T-helper 22 cell (primary cell): ENCODE data around the gene XRCC3.

Experiments
- DNase-seq: peaks from one replicate; pipeline ENCODE4 v3.0.0-alpha.2; 2020; ENCODE audit warnings: low read depth

XRCC3 gene

DNA sequence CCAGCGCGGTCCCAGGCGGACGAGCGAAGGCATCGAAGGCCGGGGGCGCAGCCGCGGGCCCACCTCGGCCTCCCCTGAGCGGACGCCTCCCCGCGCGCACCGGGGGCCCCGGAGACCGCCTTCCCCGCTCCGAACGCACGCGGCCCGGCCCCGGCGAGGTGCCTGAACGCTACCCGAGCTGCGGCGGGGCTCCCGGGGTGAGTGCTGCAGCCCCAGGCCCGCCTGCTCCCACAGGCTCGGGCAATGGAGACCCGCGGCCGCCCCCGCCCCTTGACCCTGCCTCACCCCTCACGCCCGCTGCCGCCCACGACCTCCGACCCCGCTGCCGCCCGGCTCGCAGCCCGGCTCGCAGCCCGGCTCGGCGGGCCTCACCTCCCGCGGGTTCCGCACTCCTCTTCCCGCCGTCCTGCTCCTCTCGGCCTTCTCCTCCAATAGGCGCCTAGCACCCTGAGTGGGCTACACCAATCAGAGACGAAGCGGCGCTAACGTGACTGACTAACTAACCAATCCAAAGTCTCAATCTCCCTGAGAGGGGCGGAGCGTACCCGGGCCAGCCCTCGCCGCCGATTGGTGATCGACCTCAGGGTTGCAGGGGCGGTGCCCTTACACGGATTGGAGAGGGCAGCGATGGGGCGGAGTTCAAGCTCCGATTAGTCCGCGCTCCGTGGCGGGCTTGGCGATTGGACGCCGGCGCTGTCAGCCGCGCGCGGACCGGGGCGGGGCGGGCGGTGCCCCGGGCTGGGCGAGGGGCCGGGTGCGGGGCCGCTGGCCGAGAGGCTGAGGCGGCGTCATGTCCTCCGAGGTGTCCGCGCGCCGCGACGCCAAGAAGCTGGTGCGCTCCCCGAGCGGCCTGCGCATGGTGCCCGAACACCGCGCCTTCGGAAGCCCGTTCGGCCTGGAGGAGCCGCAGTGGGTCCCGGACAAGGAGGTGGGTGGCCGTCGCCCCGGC, at the start of gene XRCC3, which contains the start of gene ZFYVE21:
Gene XRCC3 (minus strand): TSS at position 400 of the 949 bp plus-strand sequence. CDS start 4,364 bp downstream, outside the sequence.
Gene ZFYVE21 (plus strand): TSS at position 759 of the 949 bp plus-strand sequence. CDS start 32 bp downstream, at position 791.
- peak; percentile 98 for DNase-seq

DNA sequence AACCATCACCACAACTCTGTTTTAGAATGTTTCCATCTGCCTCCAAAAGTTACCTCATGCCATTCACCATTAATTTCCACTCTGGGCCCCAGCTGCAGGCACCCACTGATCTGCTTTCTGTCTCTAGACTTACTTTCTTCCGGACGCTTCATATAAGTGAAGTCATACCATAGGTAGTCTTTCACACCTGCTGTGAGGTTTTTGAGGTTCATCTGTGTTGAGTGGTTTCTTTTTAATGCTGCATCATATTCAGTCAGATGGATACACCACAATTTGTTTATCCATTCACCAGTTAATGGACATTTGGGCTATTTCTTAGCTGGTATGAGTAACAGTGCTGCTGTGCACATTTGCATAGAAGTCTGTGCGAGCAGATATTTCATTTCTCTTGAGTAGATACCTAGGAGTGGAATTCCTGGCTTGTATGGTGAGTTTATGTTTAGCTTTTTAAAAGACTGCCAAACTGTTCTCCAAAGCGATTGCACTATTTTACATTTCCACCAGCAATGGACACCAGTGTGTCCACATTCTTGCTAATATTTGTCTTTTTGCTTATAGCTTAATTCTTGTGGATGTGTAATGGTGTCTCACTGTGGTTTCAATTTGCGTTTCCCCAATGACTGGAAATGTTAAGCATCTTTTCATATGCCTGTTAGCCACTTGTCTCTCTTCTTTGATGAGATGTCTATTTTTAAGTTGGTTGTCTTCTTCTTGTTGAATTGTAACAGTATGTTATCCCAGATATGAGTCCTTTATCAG, 48.7 kb upstream of the XRCC3 start:
- DNase-seq, result no peak

DNA sequence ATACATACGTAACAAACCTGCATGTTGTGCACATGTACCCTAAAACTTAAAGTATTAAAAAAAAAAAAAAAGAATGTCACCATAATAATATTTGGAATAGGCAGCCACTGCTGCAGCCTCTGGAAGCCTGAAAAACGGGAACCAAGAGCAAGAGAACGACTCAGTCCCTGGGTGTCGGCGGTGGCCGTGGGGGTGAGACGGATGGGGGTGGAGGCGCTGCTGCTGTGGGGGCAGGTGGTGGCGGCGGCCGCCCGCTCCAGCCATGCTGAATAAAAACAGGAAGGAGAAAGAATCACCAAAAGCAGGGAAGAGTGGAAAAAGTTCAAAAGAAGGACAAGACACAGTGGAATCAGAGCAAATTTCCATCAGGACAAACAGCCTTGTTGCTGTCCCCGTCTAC, 47.3 kb upstream of the XRCC3 start:
- DNase-seq, result no peak

DNA sequence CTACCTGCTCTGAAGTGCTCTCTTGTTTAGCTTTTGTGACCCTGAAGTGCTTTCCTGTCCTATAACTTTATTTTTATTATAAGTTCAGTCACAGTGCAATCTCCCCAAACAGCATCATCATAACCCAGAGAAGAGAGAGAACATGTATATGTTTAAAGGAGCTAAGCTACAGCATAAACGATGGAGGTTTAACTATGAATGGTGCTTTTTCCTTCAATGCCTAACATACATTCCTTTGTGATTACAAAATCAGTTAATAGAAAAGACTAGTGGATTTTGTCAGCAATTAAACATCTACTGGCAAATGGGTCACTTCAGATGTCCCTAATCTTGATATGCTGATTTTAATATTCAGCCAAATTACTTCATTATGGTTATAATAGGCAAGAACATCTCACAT, 46.8 kb upstream of the XRCC3 start:
- no peak for DNase-seq

DNA sequence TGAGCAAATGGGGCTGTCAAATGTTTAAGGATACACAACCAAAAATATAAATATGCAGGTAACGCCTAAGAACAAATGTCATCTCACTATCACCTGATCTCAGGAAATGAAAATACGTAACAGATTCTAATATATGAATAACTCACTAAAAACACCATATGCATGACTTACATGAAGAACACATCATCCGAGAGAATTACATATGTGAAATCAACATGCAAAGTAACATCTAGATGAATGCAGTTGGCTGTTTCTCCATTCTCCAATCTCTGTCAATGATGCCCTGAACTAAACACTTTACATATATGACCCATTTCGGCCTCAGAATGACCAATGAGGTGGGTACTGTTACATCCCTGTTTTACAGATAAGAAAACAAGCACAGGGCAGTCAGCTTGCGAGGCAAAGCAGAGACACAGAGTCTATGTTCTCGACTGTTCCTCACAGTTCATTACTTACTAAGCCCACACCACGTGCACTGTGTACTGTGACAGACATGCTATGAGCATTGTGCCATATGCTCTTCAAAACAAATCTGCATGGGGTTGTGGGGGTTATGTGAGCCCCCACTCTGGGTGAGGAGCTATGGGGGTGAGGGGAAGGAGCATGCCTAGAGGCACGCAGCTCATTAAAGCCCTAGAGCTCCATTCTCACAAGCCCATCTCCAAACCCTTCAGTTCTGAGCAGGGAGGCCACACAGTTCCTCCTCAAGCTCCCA, 43.0 kb upstream of the XRCC3 start:
- DNase-seq, result no peak

DNA sequence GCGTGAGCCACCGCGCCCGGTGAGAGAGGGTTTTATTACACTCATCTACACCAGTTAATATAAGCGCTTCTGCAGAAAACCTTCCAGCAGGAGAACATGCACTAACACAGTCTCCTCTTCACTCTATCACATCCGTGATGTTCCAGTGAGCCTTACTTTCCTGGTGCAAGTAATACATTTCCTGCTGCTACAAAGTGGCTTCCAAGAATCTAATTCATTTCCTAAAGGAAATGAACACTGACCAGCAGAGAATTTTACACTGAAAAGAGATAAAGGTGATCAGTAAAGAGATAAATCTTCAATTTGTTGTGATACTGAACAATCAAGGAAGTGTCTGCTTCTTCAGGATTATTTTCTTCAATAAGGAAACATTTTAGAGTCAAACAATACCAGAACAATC, 39.8 kb upstream of the XRCC3 start:
- no peak for DNase-seq

DNA sequence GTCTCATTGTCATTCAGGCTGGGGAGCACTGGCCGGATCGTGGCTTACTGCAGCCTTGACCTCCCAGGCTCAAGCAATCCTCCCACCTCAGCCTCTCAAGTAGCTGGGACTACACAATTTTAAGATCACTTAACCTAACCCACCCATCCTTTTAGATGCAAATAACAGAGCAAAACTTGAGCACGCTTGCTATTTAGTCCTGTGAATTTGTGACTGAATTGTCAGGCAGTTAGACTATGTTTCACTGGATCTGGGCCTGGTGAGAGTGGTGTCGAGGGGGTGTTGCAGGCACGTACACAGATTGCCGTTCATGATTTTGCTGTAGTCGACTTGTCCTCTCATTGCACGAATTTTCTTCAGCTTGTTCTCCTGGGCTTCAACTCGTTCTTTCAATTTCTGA, 38.5 kb upstream of the XRCC3 start:
- DNase-seq, result no peak

DNA sequence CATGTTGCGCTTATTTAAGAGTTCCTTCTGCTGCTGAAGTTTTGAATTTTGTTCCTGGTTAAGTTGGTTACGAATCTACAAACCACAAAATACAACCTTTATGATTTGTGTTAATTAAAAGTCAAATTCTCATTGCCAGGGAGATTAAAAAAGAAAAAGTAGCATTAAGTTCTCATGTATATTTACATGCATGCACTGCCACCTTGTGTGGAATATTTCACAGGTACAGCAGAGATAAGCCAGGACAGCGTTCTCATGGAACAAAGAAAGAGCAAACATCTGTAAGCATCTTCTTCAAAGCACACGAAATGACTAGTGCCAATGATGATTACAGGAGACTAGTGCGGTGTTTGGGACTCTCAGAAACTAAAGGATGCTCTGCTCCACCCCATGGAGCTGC, 34.6 kb upstream of the XRCC3 start:
- no peak for DNase-seq

DNA sequence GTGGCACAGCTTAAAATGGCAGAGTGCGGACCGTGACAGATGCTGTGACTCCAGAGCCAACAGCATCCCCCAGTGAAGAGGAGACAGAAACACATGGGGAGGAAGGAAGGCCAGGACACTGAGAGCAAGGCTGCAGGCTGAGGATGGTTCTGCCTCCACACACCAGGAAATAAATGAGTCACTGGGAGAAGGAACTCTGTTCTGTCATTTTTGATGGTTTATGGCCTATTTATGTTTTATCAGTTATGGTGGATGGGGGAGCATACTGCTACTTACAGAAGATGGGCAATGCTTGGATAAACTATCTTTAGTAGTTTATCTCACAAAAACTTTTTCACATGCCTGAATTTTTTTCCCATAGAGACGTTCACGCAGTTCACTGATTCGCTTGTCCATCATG, 34.2 kb upstream of the XRCC3 start:
- no peak for DNase-seq

DNA sequence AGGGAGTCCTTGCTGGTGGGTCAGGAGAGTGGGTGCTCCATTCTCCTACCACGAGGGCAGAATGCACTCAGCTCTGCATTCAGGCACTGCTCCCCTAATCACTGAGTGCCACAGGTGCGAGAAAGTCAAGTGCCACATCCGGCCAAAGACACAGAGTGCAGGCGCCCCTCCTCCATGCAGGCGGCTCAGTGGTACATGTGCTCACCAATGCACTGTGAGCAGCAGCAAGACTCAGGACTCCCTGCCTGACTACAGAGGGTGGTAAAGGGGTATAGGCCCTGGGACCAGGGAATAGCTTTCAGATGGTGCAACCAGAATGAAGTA, 33.2 kb upstream of the XRCC3 start:
- DNase-seq, result no peak

DNA sequence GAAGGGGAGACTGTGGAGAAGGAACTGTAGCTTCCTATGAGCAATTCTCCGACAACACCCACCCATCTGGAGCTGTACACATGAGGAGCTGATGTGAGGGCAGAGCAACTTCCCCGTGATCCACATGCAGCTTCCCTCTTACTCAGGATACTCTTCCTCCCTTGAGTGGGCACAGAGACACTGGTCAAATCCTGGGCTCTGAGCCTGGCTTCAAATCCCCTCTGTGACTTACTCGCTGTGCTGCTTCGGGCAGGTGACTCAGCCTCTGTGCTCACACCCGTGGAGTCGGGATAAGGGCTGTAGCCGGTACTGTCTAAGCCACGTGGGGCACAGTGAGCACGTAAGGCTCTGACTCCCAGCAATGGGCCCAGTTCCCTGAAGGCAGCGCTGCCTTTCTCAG, 31.4 kb upstream of the XRCC3 start:
- DNase-seq, result no peak

DNA sequence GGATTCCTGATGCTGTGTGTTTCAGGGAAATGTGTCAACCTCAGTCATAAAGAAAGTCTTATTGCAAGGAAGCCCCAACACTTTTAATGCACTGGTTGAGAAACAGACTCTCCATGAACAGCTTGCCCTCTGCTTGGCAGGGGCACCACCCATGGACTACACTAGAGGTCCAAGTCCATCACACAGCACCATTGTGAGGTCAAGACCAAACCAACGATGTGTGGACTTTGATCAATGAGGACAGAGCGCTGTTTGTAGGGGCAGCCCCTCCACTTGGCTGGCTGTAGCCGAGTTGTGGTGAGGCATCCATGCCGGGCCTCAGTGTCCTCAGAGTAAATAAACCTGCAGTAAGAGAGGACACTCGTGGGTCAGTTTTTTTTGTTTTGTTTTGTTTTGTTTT, 30.2 kb upstream of the XRCC3 start:
- DNase-seq, result no peak

DNA sequence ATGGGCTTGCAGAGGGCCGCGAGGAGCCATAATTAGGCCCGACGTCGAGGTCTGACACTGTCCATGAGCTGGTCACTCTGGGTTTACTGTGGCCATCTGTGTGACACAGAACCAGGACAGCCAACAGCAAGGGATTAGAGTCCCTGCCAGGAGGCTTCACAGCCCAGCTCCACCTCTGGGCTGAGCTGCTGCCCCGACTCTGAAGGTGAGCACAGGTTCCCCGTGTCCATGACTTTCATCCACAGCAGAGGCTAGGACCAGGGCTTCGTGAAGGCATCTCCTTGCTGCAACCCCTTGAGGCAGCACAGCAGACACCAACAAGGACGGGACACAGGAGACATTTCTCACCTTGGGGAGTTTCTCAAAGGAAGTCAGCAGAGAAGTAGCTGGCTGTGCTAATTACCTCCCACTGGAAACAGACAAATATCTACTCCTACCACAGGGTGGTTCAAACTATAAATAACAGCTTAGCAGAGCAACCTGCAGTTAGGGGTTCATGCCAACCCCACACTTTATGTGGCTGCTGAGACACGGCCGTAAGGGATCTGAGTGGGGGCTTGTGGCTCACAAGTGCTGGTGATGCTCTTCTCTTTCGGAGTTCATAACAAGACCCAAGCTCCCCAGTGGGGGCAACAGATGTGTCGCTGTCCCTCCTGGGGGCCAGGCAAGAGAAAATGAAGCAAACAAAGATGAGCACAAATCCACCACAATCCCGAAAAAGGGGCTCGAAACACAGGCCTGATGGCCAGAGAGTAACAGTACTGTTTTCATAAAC, 29.6 kb upstream of the XRCC3 start:
- DNase-seq, result no peak

DNA sequence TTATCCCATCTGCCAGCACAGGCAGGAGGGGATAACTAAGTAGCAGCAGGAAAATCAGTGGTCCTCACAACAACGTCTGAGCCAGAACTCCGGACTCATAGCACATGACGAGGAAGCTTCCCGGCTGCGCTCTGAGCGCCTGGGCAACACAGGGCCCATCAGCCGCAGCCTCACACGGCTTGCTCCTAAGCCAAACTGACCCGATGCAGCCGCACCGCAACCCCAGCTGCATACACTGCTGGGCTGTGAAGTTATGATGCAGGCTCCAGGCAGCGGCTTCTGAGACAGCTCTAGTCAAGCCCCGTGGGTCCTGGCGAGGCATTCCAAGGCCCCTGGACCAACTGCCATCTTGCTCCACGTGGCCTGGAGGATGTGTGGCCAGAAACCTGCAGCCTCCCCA, 28.4 kb upstream of the XRCC3 start:
- no peak for DNase-seq

DNA sequence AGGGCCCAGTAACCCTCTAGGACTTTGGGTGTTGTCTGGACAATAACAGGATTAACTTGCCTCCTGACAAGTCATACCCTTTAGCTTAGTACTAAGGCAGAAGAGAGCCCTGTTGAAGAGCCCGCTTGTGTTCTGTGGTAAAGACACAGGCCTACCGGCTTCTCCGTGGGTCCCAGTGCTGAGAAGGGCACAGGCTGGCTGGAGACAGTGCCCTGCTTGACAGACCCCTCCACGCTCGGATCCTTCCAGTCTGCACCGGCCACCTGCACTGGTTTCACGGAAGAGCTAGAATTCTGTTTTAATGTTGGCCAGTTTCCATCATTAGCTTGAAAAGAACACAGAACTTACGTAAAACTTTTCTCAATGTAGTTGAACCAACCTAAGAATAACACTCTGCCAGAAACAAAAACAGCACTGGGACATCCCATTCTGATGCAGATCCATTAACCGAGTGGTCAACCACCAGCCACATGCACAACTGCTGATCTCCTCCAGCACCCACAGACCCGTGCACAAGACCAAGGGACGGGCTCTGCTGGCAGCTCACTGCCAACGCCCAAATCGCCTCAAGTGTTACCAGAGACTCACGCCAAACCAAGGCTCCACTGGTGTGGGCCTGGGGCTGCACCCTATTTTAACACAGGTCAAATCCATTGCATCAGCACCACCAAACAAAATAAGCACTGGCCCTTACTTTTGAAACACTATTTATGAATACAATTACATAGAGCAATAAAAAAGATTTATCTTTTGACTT, 27.4 kb upstream of the XRCC3 start:
- DNase-seq, result no peak

DNA sequence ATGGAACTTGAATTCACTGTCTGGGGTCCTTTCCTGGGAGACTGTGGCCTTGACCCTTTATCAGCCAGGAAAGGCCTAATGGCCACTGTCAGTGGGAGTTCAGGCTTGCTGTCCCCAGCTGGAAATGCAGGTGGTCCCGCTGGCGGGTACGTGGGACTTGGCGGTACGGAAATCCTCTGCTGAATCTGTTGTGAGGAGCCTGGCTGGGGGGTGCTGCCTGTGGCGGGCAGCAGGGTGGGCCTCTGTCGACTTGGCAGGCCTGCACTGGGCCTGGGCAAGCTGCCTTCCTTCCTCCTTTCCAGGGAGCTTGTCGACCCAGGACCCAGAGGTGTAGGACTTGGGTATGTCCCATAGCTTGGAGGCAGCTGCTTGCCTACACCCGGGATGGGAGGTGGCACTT, 26.6 kb upstream of the XRCC3 start:
- no peak for DNase-seq

DNA sequence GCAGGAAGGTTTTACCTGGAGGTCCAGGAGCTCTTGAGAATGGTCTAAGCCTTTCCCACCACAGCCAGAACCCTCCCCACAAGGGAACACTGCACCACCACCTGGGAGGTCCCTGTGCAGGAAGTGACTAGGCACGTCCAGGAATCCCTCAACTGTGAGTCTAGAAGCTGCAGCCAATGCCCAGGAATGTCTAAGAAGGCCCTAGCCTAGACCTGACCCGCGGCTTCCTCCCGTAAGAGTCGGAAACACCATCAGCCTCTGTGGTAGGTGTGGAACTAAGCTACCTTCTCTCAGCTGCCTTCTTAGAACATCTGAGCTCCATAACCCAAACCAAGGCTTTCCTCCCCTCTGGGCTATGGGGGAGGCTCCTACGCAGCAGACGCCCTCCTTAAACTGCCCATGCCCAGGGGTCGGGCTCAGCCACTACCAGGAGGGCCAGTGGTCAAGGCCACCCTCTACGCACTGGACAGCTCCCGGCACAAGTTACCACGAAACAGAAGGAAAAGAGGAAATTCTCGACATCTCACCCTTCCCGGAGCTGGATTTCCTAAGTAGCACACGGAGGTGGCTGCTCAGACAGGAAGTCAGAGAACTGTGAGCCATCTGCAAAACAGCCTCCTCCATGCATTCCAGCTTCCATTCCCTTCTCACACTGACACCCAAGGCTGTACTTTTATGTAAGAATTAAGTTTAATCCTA, 25.9 kb upstream of the XRCC3 start:
- no peak for DNase-seq

DNA sequence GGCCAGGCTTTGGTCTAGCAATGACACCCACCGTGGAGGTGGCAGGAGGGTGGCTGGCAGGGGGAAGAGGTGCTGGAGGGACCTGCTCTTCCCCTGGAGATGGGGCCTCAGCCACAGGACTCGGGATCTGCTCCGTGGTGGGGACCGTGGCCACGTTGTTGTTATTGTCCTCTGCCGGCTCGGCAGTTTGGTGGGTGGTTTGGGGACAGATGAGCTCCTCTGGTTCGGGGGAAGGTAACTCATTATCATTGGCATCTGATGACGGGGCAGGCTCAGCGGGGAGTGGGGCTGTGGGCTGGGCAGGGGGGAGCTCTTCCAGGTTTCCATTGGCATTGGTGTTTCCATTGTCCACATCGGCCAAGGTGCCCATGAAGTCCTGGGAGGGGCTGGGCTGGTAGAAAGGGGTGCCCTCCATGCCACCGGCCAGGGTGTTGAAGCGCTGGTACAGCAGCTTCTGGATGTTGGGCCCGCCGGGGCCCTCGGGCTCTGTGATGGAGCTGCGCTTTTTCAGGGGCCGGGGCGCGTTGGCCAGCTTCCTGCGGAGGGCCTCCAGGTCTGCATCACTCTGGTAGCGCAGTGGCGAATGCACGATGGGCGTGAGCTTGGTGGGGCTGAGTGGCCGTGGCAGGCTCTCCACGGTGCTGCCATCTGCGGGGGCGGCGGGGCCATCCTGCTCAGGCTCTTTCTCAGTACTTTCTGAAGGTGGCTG, 24.7 kb upstream of the XRCC3 start:
- no peak for DNase-seq

DNA sequence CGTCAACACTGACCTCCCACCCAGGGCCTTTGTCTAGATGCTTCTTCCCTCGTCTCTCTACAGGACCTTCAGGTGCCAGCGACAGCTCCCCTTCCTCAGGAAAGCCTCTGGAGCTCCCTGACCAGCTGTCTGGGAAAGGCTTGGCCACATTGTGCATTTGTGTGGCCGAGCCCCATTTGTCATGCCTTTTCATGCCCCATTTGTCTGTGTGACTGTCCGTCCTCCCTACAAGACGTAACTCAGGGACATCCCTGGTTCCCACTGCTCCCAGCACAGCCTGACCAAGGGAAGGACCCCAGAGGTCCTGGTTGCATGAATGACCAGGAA, 24.2 kb upstream of the XRCC3 start:
- no peak for DNase-seq
